Ishikawa (cell line): ENCODE measurements around the gene PRR33.

Source experiments
- CREB1 ChIP-seq: IDR thresholded peaks from 2 replicates; pipeline ENCODE4 v1.6.1; 2012; ENCODE audit warnings: low read depth
- EP300 ChIP-seq: IDR thresholded peaks from 2 replicates; pipeline ENCODE4 v1.6.1; 2012; ENCODE audit warnings: borderline replicate concordance
- NFIC ChIP-seq: IDR thresholded peaks from 2 replicates; pipeline ENCODE4 v1.6.1; 2012
- TF ChIP-seq, protein P1 (sequence below): IDR thresholded peaks from 2 replicates; pipeline ENCODE4 v1.6.1; 2012

DNA sequence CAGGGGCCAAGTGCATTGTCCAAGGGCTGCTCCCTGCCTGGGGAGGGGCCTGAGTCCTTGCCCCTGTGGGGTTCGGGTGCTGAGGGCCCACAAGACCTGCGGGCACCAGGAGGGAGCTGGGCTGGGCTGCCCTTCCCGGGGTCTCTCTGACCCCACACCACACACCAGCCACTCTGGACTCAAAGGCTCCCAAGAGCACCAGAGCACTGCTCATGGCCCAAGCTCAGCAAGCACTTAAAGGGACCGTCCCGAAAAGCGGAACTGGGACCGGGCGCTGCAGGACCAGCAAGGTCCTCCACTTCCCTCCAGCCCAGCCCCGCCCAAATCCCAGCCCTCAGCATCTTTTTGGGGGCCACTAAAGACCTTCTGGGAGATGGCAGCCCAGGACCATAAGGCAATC lies 33.5 kb downstream of the PRR33 start:
- TF ChIP-seq EP300 = no peak
- TF ChIP-seq CREB1 = no peak
- TF ChIP-seq, protein P1, sequence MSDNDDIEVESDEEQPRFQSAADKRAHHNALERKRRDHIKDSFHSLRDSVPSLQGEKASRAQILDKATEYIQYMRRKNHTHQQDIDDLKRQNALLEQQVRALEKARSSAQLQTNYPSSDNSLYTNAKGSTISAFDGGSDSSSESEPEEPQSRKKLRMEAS = no peak
- no peak for TF ChIP-seq NFIC
